ENCODE measurements around the gene TMED10.

- TF ChIP-seq POLR2AphosphoS5 (IDR thresholded peaks at IDR 0.05) (no peak), CTCF (IDR thresholded peaks at IDR 0.05 in 8 of 11, conservative IDR thresholded peaks at IDR 0.05 in 3 of 11) (no peak)
Observed at GRCh38 chr14:75090353-75090752, 86.1 kb downstream of the TMED10 start.

All from spleen (tissue), 7 donors.